ENCODE results near the gene C16orf89.

C16orf89 gene

DNA sequence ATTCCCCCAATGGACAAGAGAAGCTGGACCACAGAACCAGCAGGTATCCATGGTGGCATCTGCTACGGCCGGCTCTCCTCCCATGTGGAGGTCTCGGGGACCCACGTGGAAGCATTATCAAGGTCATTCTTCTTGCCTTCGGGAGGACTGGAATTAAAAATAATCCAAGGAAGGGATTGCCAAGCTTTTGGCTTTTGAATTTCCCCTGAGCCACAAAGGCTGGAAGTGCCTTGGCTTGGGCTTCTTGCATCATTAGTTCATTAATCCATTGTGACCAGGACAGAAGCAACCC, 48.1 kb downstream of the C16orf89 start:
- H3K4me3 ChIP-seq (ENCODE audit: control insufficient read depth, low read depth, low read length): no peak overlapping the region
- TF ChIP-seq, protein P1, sequence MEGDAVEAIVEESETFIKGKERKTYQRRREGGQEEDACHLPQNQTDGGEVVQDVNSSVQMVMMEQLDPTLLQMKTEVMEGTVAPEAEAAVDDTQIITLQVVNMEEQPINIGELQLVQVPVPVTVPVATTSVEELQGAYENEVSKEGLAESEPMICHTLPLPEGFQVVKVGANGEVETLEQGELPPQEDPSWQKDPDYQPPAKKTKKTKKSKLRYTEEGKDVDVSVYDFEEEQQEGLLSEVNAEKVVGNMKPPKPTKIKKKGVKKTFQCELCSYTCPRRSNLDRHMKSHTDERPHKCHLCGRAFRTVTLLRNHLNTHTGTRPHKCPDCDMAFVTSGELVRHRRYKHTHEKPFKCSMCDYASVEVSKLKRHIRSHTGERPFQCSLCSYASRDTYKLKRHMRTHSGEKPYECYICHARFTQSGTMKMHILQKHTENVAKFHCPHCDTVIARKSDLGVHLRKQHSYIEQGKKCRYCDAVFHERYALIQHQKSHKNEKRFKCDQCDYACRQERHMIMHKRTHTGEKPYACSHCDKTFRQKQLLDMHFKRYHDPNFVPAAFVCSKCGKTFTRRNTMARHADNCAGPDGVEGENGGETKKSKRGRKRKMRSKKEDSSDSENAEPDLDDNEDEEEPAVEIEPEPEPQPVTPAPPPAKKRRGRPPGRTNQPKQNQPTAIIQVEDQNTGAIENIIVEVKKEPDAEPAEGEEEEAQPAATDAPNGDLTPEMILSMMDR (IDR thresholded peaks at IDR 0.05; ENCODE audit: control insufficient read depth, insufficient read depth, low read depth, low read length, missing control alignments): no peak
- no peak for DNase-seq (ENCODE audit: low read depth)

DNA sequence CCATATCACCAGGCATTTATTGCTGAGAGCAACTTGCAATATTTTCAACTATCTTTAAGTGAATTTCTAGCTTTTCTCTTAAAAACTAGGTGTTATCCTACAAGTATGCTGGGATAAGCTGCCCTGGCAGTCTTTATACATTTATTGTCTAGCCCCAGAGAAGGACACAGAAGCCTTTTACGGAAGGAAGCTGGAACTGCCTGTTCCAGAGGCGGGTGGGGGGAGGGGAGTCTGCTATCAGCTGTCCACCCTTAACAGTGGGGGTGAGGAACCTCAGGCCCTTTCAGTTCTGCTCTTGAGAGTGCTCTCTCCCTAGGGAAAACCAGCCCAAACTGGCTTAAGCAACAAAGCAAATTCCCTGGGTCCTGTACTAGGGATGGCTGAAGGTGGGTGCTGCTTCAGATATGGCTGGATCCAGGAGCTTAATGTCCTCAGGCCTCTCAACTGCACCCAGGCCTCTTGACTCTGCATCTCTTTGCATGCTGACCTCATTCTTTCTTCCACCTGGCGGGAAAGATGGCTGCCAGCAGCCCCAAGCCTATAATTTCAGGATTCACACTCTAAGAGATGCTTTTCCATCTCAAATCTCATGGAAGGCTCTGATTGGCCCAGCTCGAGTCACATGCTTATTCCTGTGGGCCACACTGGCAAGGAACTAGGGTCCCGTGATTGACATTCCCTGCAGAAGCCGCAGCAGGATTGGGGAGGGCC, 48.6 kb downstream of the C16orf89 start:
- TF ChIP-seq, protein P1 (IDR thresholded peaks at IDR 0.05; ENCODE audit: control insufficient read depth, insufficient read depth, low read depth, low read length, missing control alignments): no peak
- DNase-seq (ENCODE audit: low read depth): no peak
- no peak overlapping the region for H3K4me3 ChIP-seq (ENCODE audit: control insufficient read depth, low read depth, low read length)

DNA sequence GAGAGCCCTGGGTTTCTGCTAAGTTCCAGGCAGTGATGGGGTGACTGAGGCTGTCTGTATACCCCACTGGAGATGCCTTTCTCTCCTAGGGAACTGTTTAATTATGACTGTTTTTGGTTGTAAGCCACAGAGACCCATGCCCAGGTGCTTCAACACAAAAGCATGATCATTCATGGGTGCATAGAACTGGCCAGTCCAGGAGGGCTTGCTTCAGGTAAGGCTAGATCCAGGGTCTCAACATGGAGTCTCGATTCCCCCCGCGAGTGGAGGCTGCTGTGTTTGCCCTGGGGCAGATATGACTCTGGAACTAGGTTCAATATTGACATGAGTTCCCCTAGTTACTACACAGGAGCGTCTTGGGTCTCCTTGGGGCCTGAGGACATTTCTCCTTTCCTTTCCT, 49.9 kb downstream of the C16orf89 start:
- no peak overlapping the region for H3K4me3 ChIP-seq (ENCODE audit: control insufficient read depth, low read depth, low read length)
- DNase-seq (ENCODE audit: low read depth): no peak
- TF ChIP-seq, protein P1 (IDR thresholded peaks at IDR 0.05; ENCODE audit: control insufficient read depth, insufficient read depth, low read depth, low read length, missing control alignments): no peak

DNA sequence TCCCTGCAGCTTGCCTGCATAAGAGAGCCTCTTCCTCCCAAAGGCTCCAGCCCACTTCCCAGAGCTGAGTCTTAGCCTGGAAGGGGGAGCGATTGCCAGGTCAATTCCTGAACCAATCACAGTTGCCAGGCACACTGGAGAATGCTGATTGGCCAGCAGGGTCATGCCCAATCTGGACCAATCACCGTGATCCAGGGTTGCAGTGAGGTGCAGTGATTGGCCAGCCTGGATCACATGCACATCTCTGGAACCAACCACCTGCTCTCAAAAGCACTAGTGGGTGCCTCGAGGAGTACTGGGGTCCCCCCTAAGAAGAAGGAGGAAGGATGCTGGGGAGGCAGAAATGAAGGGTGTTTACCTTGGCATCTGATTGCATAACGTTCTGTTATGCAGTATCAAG, 50.4 kb downstream of the C16orf89 start:
- no peak overlapping the region for H3K4me3 ChIP-seq (ENCODE audit: control insufficient read depth, low read depth, low read length)
- TF ChIP-seq, protein P1 (IDR thresholded peaks at IDR 0.05; ENCODE audit: control insufficient read depth, insufficient read depth, low read depth, low read length, missing control alignments): no peak
- no peak for DNase-seq (ENCODE audit: low read depth)

DNA sequence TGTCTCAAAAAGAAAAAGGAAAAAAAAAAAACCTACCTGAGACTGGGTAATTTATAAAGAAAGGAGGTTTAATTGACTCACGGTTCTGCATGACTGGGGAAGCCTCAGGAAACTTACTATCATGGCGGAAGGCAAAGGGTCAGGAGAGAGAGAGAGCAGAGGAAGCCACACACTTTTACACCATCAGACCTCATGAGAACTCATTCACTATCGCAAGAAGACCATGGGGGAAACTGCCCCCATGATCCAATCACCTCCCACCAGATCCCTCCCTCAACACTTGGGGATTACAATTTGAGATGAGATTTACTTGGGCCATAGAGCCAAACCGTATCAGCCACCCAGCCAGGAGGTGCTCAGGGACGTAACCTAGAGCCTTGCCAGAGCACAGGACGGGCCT, 52.9 kb downstream of the C16orf89 start:
- no peak for DNase-seq (ENCODE audit: low read depth)
- no peak overlapping the region for H3K4me3 ChIP-seq (ENCODE audit: control insufficient read depth, low read depth, low read length)
- TF ChIP-seq, protein P1 (IDR thresholded peaks at IDR 0.05; ENCODE audit: control insufficient read depth, insufficient read depth, low read depth, low read length, missing control alignments): no peak

DNA sequence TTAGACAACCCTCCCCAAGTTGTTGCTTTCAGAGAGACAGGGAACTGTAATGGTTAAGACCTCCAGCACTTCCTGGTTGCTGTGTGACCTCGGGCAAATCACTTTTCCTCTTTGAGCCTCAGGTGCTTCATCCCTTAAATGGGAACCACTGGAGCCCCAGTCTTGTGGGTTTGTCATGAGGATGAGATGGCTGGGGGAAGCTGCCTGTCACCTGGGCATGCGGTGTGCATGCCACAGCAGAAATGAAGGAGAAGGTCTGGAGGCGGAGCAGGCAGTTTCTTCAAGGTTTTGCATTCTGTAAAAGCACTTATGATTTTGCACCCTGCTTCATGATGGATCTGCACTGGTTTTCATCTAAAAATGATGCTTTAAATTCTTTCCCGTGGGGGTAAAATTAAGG, 54.1 kb downstream of the C16orf89 start:
- no peak for DNase-seq (ENCODE audit: low read depth)
- H3K4me3 ChIP-seq (ENCODE audit: control insufficient read depth, low read depth, low read length): no peak overlapping the region
- TF ChIP-seq, protein P1 (IDR thresholded peaks at IDR 0.05; ENCODE audit: control insufficient read depth, insufficient read depth, low read depth, low read length, missing control alignments): no peak

Measured in AG09309 (cell line).